Transverse colon (tissue), 3 donors: ENCODE data around the gene KLHDC7B.
"Not testable (repeated sequence)": the region's sequence is repeated elsewhere in the genome, so short reads cannot be mapped to it uniquely, and the experiment has no call there.

ENCODE experiments used
- EP300 ChIP-seq: sonication (generic); formaldehyde crosslinking; IDR thresholded peaks from one replicate; pipeline ENCODE4 v1.6.1; 2017; ENCODE audit warnings: antibody characterized with exemption, low read depth
- POLR2A ChIP-seq: fragments of 450-650 bp; IDR thresholded peaks from one replicate; pipeline ENCODE4 v1.6.1; 2016; ENCODE audit warnings: antibody characterized with exemption, mild to moderate bottlenecking, moderate library complexity
- TF ChIP-seq, protein P1 (sequence below), 5 experiments: fragments of 200-600 bp in 3 of 5; fragments of 450-650 bp in 2 of 5; sonication (generic) in 3 of 5; IDR thresholded peaks; 1 replicate in 2 of 5; 2 replicates in 3 of 5; pipeline ENCODE4 v1.5.1; 2016 to 2017; ENCODE audit warnings: antibody characterized with exemption in 5 of 5, inconsistent platforms in 3 of 5, mild to moderate bottlenecking in 2 of 5, moderate library complexity in 1 of 5

DNA sequence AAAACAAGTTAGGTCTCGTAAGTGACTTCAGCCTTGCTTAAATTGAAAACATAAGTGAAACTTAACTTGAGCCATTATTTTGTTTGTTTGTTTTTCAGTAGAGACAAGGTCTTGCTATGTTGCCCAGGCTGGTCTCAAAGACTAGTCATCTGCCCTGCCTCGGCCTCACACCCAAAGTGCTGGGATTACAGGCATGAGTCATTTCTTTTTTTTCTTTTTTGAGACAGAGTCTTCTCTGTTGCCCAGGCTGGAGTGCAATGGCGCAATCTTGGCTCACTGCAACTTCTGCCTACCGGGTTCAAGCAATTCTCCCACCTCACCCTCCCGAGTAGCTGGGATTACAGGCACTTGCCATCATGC, 4.1 kb upstream of the KLHDC7B start:
- TF ChIP-seq, protein P1, sequence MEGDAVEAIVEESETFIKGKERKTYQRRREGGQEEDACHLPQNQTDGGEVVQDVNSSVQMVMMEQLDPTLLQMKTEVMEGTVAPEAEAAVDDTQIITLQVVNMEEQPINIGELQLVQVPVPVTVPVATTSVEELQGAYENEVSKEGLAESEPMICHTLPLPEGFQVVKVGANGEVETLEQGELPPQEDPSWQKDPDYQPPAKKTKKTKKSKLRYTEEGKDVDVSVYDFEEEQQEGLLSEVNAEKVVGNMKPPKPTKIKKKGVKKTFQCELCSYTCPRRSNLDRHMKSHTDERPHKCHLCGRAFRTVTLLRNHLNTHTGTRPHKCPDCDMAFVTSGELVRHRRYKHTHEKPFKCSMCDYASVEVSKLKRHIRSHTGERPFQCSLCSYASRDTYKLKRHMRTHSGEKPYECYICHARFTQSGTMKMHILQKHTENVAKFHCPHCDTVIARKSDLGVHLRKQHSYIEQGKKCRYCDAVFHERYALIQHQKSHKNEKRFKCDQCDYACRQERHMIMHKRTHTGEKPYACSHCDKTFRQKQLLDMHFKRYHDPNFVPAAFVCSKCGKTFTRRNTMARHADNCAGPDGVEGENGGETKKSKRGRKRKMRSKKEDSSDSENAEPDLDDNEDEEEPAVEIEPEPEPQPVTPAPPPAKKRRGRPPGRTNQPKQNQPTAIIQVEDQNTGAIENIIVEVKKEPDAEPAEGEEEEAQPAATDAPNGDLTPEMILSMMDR (IDR thresholded peaks at IDR 0.05) = not testable (repeated sequence)
- TF ChIP-seq EP300, POLR2A: not testable (repeated sequence)
